NCI-H146 (cell line): ENCODE results near the gene SLC4A1AP.

Experiments used
- DNase-seq: peaks from one replicate; lab custom pipeline; 2025; lab: John Stamatoyannopoulos, UW

SLC4A1AP gene

DNA sequence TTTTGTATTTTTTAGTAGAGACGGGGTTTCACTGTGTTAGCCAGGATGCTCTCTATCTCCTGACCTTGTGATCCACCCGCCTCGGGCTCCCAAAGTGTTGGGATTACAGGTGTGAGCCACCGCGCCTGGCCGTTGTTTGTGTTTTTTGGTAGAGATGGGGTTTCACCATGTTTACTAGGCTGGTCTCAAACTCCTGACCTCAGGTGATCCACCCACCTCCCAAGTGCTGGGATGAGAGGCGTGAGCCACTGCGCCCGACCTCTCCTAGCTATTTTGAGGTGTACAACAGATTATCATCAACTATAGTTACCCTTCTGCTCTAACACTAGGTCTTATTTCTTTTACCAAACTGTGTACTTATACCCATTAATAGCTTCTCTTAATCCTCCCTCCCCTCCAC lies 78.9 kb downstream of the SLC4A1AP start:
- DNase-seq = no peak
